SIG-M5 treated with dmso at 0.1 percent for 504 hours (cell line): Measurements from ENCODE around the gene TAT.
"Not testable (repeated sequence)": the region's sequence is repeated elsewhere in the genome, so short reads cannot be mapped to it uniquely, and the experiment has no call there.

Experiments
- DNase-seq: peaks from one replicate; lab custom pipeline; 2025; ENCODE audit not compliant: unreplicated experiment; lab: John Stamatoyannopoulos, UW

TAT gene

GRCh38 chr16:71576971-71577370, at the start of gene TAT:
TAT (minus strand) TSS chr16:71577092; CDS start chr16:71576415, 677 bp downstream.
- DNase-seq, result no peak

DNA sequence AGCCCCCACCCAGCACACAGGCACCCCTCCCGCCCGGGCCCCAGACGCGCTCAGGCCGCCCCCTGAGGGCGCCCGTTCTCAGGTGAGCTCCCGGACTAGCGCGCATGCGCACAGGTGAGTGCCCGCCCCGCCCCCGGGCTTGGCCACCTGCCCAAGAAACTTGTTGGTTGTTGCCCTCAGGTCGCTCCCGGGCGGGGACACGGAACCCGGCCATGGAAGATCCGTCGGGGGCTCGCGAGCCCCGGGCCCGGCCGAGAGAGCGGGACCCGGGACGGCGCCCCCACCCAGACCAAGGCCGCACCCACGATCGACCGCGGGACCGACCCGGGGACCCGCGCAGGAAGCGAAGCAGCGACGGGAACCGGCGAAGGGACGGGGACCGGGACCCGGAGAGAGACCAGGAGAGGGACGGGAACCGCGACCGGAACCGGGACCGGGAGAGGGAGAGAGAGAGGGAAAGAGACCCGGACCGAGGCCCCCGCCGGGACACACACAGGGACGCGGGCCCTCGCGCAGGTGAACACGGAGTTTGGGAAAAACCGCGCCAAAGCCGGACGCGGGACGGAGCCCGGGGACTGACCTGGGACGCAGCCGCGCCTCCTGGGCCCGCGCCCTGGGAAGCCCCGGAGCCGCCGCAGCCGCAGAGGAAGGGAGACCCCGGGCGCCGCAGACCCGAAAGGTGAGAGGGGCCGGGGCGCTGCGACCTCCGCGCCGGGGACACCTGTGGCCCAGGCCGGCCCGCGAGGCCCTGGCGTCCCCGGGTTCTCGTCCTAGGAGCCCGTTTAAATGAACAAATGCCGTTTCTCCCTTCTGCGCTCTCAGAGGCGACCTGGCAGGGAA, 49.3 kb upstream of the TAT start, which contains the start of gene MARVELD3:
TSS of gene MARVELD3 (plus strand) at position 167 of the 840 bp plus-strand sequence. CDS start at position 213, 46 bp downstream.
- peak; percentile 33 for DNase-seq

GRCh38 chr16:71625113-71625850, 48.4 kb upstream of the TAT start:
- DNase-seq, result no peak

- DNase-seq, result no peak
Observed at GRCh38 chr16:71623597-71623996, 46.7 kb upstream of the TAT start.

GRCh38 chr16:71622088-71622487, 45.2 kb upstream of the TAT start:
- no peak for DNase-seq

DNA sequence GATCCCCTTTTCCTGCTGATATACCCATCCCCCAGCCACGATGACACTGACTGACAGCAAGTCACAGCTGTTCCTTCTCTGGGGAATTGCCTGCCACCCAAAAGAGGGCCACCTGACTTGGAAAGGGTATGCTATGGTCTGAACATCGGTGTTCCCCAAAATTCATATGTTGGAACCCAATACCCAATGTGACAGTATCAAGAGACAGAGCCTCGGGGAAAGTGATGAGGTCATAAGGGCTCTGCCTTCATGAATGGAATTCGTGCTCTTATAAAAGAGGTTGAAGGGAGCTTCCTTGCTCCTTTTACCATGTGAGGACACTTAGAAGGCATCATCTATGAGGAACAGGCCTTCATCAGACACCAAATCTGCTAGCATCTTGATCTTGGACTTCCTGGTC, 41.5 kb upstream of the TAT start:
- no peak for DNase-seq

DNA sequence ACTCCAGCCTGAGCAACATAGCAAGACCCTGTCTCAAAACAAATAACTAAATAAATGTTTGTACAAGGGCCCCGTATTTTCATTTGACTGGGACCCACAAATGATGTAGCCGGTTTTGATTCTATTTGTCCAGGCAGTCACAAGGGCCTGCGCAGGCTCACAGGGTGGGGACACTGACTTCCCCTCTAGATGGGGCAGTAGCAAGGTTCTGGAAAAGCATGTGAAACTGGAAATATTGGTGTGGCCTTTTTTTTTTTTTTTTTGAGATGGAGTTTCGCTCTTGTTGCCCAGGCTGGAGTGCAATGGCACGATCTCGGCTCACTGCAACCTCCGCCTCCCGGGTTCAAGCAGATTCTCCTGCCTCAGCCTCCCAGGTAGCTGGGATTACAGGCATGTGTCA, 38.1 kb upstream of the TAT start:
- not testable (repeated sequence) for DNase-seq

GRCh38 chr16:71610936-71611871, 34.3 kb upstream of the TAT start:
- peak; percentile 42 for DNase-seq

- DNase-seq, result no peak
Observed at GRCh38 chr16:71610447-71610846, 33.6 kb upstream of the TAT start.

GRCh38 chr16:71609066-71609465, 32.2 kb upstream of the TAT start:
- DNase-seq, result no peak

GRCh38 chr16:71600822-71601221, 23.9 kb upstream of the TAT start:
- no peak for DNase-seq

- not testable (repeated sequence) for DNase-seq
Observed at GRCh38 chr16:71598426-71598825, 21.5 kb upstream of the TAT start.

GRCh38 chr16:71595340-71595826, 18.5 kb upstream of the TAT start:
- not testable (repeated sequence) for DNase-seq

DNA sequence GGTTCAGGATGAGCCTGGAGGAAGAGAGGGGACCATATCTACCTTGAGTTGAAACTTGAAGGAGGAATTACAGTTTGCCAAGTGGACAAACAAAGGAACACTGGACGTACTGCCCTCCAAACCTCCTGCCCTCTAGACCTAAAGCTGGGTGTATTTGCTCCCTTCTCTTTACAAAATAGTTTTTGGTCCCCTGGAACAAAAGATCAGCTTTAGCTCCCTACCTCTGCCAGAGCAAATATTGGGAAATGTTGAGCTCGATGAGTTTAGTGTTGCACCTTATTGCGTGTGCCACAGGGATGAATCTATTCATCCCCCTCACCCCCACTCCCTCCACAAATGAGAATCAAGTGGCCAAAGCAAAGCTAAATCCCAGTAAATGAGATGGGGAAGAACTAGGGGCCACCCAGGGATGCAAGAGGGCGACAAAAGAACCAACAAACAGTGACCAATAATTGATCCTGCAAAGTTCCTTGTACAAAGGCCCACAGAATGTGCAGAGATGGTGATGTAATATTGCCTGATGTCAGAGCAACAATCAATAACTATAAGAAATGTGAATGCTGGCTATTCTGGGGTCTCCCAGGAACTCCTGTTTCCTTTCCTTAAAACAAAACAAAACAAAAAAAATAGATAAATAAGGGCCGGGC, 17.2 kb upstream of the TAT start:
- no peak for DNase-seq

DNA sequence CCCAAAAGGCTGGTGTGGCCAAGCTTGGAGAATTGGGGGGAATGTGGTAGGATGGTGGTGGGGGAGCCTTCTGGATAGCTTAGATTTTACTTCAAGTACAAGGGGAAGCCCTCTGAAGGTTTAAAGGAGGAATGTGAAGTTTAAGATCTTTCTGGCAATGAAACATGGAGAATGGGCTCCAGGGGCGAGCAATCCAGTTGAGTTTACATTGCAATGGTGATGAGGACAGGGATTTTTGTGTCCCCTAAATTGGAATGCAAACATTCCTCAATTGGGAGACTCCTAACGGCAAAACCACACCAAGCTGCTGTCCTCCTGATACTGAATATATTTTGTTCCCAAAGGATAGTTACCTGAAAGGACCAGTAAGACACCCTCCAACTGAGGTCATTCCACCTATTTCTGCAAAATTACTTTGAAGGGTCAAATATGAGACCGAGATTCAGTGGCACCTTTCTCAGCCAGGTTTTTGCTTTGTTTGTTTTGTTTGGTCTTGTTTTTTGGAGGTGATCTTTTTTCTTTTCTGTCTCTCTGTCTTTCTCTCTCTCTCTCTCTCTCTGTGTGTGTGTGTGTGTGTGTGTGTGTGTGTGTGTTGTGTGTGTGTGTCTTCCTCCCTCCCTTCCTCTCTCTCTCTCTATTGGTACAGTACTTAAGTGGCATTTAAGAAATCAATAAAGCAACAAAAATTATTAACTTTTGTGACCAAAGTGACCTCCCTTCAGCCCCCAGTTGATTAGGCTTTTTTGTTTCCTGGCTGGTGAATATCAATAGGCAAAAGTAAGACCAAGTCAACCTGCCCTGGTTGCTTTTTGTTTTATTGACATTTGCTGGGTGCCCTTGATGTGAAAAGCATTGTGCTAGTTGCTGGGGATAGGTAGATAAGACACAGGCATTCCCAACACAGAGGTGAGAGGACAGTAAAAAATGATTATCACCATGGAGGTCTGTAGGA, 16.4 kb upstream of the TAT start:
- no peak for DNase-seq

DNA sequence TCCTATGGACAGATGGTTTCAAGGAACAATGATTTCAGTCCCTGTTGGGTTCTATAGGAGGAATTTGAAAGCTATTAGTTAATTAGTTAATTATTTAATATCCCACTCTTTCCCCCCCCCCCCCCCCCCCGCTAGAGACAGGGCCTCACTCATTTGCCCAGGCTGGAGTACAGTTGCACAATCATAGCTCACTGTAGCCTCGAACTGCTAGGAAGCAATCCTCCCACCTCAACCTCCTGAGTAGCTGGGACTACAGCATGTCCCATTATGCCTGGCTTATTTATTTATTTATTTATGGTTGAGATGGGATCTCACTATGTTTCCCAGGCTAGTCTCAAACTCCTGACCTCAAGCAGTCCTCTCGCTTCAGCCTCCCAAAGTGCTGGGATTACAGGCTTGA, 15.0 kb upstream of the TAT start:
- DNase-seq, result no peak

DNA sequence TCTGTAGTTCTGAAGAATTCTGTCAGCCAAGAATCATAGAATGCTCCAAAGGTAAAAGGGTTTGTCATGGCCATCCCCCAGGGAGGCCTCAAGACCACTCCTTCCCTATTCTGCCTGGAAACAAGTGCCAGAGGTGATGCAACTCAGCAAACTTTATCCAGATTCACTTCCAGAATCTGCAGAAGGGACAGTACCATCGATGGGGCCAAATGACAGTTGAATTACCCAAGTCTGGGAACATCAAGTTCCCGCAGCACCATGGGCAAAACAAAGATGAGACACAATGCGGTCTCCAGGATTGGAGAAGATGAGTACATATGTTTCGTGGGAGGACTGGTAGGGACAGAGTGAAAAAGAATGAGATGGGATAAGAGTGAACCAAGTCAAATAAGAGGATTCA, 13.7 kb upstream of the TAT start:
- DNase-seq, result no peak

GRCh38 chr16:71590071-71590470, 13.2 kb upstream of the TAT start:
- not testable (repeated sequence) for DNase-seq

GRCh38 chr16:71589334-71589733, 12.4 kb upstream of the TAT start:
- DNase-seq, result not testable (repeated sequence)
